Skeletal muscle tissue (tissue), 4 donors: ENCODE measurements around the gene COL1A2. TPM values are rescaled to one million over a fixed set of nuclear protein-coding genes. Genes with fewer than 3 reads are reported as not detected.

Experiments used
- H3K27ac ChIP-seq: one replicate; pipeline ENCODE4 v1.7.0; 2013; ENCODE audit warnings: mild to moderate bottlenecking, low read depth, low read length, inconsistent platforms
- H3K27me3 ChIP-seq, 3 donors: one replicate each; pipeline ENCODE4 v1.7.0; 2013; ENCODE audit warnings: low read length in 3 of 3; ENCODE audit not compliant: control insufficient read depth in 3 of 3, insufficient read depth in 3 of 3
- H3K36me3 ChIP-seq, 3 donors: one replicate each; pipeline ENCODE4 v1.7.0; 2013; ENCODE audit warnings: low read length in 3 of 3; ENCODE audit not compliant: control insufficient read depth in 3 of 3, insufficient read depth in 3 of 3
- H3K4me1 ChIP-seq, 3 donors: one replicate each; pipeline ENCODE4 v1.7.0; 2013; ENCODE audit warnings: low read length in 3 of 3, mild to moderate bottlenecking in 3 of 3; ENCODE audit not compliant: control insufficient read depth in 3 of 3, insufficient read depth in 3 of 3
- H3K4me3 ChIP-seq, 3 donors: one replicate each; pipeline ENCODE4 v1.7.0; 2013; ENCODE audit warnings: low read length in 3 of 3
- H3K9ac ChIP-seq, 3 donors: one replicate each; pipeline ENCODE4 v1.7.0; 2013; ENCODE audit warnings: low read length in 3 of 3, mild to moderate bottlenecking in 3 of 3, moderate library complexity in 2 of 3, low read depth in 1 of 3
- H3K9me3 ChIP-seq, 3 donors: one replicate each; pipeline ENCODE4 v1.7.0; 2013; ENCODE audit warnings: low read length in 3 of 3; ENCODE audit not compliant: control insufficient read depth in 3 of 3
- total RNA-seq: library from RNA; depleted of rRNA; stranded (reverse); fragments of >200 nt; gene quantifications from one replicate; pipeline ENCODE4 v1.2.3, GENCODE V29; 2014
- donor health status: Osteomylitis.

COL1A2 gene
- total RNA-seq, 1 donor from 2014 or later, result 6,663 TPM

DNA sequence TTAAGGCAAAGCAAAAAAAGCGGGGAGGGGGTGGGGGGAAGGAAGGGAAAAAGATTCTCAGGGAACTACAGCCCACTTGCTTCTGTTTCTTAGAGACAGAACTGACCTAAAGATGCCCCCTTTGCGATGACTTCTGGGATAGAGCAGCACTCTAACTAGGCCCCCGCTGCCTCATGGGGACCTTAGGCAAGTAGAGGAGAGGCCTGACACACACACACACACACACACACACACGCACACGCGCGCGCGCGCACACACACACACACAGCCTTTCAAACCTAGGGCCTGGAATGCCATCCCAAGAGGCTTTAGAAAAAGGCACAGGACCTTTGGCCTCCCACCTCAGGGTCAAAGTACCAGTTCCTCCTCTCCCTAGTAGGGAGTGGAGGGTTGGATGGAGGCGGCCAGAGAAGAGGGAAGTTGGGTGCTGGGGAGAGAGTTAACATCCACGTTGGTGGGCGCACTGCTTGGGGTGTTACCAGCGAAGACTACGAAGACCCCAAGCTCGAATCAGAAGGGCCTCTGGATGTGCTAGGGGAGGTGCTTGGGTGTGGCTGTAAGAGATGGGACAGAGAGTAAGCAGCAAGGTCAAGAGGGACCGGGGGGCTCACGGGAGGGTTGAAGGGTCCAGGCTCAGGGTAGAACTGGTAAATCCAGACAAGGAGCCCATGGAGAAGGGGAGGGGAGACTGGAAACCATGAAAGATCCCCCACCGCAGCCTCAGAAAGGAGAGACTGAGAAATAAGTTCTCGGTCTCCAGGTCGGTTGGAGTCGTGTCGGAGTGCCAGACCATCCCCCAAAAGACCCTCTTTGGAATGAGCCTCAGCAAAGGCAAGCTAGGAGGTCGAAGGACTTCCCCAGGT, 1.2 kb upstream of the COL1A2 start:
- no peaks in the 10 kb centered on the region for H3K36me3 ChIP-seq
- peaks cover 6 to 16% (median 12%) of the 10 kb centered on the region in 3 donors for H3K27me3 ChIP-seq
- H3K4me3 ChIP-seq, result peak overlapping the region in 1 of 3 donors; percentile 41
- H3K4me1 ChIP-seq, result peaks cover 0 to 8% (median 0%) of the 10 kb centered on the region in 3 donors
- peak overlapping the region; percentile 80 for H3K27ac ChIP-seq
- no peaks in the 10 kb centered on the region for H3K9me3 ChIP-seq
- peak overlapping the region in 2 of 3 donors; percentile 41 to 57 for H3K9ac ChIP-seq

- Histone ChIP-seq H3K4me3 (peak overlapping the region in 1 of 3 donors; percentile 91), H3K9ac (peak overlapping the region; percentile 41 to 79 (median 57)), H3K36me3 (no peaks in the 10 kb centered on the region), H3K9me3 (no peaks in the 10 kb centered on the region), H3K27me3 (peaks cover 6 to 16% (median 12%) of the 10 kb centered on the region in 3 donors), H3K4me1 (peaks cover 0 to 8% (median 0%) of the 10 kb centered on the region in 3 donors), H3K27ac (peak overlapping the region; percentile 80)
These were observed 622 bp upstream of the COL1A2 start for GRCh38 chr7:94394109-94394436.

- Histone ChIP-seq H3K27me3 (peaks cover 6 to 16% (median 12%) of the 10 kb centered on the region in 3 donors), H3K9me3 (no peaks in the 10 kb centered on the region), H3K4me1 (peaks cover 0 to 15% (median 0%) of the 10 kb centered on the region in 3 donors), H3K9ac (peak overlapping the region; percentile 62 to 89 (median 79)), H3K36me3 (no peaks in the 10 kb centered on the region), H3K27ac (peak overlapping the region; percentile 81), H3K4me3 (peak overlapping the region; percentile 64 to 91 (median 75))
These were observed 694 bp downstream of the COL1A2 start for GRCh38 chr7:94395141-94396036.

DNA sequence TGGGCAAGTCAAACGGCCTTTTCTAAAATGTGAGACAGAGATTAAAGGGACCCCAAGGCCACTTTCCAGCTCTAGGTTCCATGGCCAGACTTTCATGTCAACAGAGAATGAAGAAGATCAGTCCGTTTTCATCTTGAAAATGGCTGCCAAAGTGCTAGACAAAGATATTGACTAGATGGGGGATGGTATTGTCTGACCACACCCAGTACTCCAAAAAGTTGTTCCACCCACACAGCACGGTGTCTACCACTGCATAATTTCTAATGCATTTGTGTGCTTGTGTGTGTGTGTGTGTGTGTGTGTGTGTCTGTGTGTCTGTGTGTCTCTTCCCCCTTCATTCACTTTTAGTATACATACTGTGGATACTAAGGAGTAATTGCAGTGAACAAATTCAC, 1.3 kb downstream of the COL1A2 start:
- peak overlapping the region; percentile 53 to 91 (median 75) for H3K4me3 ChIP-seq
- H3K9me3 ChIP-seq, result no peaks in the 10 kb centered on the region
- H3K27me3 ChIP-seq, result peaks cover 6 to 16% (median 12%) of the 10 kb centered on the region in 3 donors
- no peaks in the 10 kb centered on the region for H3K36me3 ChIP-seq
- H3K27ac ChIP-seq, result peak overlapping the region; percentile 81
- peak overlapping the region; percentile 9 to 89 (median 42) for H3K9ac ChIP-seq
- peaks cover 0 to 18% (median 0%) of the 10 kb centered on the region in 3 donors for H3K4me1 ChIP-seq

GRCh38 chr7:94396596-94396995, 1.9 kb downstream of the COL1A2 start:
- H3K4me3 ChIP-seq, result peak overlapping the region; percentile 53 to 91 (median 75)
- no peaks in the 10 kb centered on the region for H3K36me3 ChIP-seq
- H3K27ac ChIP-seq, result peak overlapping the region; percentile 81
- H3K9ac ChIP-seq, result peak overlapping the region in 1 of 3 donors; percentile 37
- peaks cover 6 to 16% (median 12%) of the 10 kb centered on the region in 3 donors for H3K27me3 ChIP-seq
- H3K9me3 ChIP-seq, result no peaks in the 10 kb centered on the region
- H3K4me1 ChIP-seq, result peaks cover 0 to 18% (median 0%) of the 10 kb centered on the region in 3 donors

DNA sequence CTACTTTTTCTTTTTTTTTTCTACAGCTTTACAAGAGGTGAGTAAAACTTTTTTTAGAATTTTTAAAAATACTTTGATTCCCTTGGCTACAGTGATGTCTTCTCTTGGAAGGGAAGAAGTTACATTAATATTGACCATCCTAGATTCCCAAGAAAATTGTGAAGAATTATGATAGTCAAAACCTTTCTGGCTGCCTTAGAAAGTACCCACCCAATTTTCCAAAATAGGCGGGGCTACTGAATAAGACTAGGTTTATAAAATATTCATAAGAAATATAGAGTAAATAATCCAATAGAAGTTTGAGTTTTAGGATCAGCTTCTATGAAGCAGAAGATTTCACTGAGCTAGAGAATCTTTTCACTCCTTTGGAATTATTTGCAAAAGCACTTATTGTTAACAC, 3.0 kb downstream of the COL1A2 start:
- Histone ChIP-seq H3K9me3 (no peaks in the 10 kb centered on the region), H3K36me3 (peaks cover 0 to 2% (median 0%) of the 10 kb centered on the region in 3 donors), H3K4me3 (peak overlapping the region in 1 of 3 donors; percentile 20), H3K27ac (no peak overlapping the region), H3K9ac (no peak overlapping the region), H3K4me1 (peaks cover 0 to 21% (median 0%) of the 10 kb centered on the region in 3 donors), H3K27me3 (peaks cover 6 to 16% (median 12%) of the 10 kb centered on the region in 3 donors)

DNA sequence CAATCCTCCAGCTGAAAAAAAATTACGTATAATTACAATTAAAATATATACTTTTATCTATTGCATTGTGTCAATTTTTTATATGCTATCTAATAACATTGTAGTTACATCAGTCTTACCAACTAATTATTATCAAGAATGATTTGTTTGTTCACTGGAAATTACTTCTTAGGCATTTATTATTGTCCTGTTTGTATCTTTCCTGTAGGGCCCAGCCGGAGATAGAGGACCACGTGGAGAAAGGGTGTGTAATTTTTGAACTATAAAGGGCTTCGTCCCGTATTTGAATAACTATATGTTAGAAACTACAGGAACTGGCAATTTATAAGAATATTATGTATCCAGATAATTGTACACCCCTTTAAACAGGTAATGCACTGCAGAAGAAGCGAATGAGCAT, 4.1 kb downstream of the COL1A2 start:
- Histone ChIP-seq H3K4me3 (peak overlapping the region in 1 of 3 donors; percentile 45), H3K27me3 (peaks cover 1 to 12% (median 10%) of the 10 kb centered on the region in 3 donors), H3K4me1 (peaks cover 0 to 17% (median 0%) of the 10 kb centered on the region in 3 donors), H3K36me3 (peaks cover 0 to 4% (median 0%) of the 10 kb centered on the region in 3 donors), H3K9ac (no peak overlapping the region), H3K27ac (no peak overlapping the region), H3K9me3 (no peaks in the 10 kb centered on the region)

- peaks cover 0 to 6% (median 3%) of the 10 kb centered on the region in 3 donors for H3K27me3 ChIP-seq
- peaks cover 0 to 12% (median 0%) of the 10 kb centered on the region in 3 donors for H3K4me1 ChIP-seq
- no peak overlapping the region for H3K9ac ChIP-seq
- no peaks in the 10 kb centered on the region for H3K9me3 ChIP-seq
- no peak overlapping the region for H3K4me3 ChIP-seq
- no peak overlapping the region for H3K27ac ChIP-seq
- peaks cover 0 to 9% (median 0%) of the 10 kb centered on the region in 3 donors for H3K36me3 ChIP-seq
These were observed 5.3 kb downstream of the COL1A2 start for GRCh38 chr7:94400022-94400421.

DNA sequence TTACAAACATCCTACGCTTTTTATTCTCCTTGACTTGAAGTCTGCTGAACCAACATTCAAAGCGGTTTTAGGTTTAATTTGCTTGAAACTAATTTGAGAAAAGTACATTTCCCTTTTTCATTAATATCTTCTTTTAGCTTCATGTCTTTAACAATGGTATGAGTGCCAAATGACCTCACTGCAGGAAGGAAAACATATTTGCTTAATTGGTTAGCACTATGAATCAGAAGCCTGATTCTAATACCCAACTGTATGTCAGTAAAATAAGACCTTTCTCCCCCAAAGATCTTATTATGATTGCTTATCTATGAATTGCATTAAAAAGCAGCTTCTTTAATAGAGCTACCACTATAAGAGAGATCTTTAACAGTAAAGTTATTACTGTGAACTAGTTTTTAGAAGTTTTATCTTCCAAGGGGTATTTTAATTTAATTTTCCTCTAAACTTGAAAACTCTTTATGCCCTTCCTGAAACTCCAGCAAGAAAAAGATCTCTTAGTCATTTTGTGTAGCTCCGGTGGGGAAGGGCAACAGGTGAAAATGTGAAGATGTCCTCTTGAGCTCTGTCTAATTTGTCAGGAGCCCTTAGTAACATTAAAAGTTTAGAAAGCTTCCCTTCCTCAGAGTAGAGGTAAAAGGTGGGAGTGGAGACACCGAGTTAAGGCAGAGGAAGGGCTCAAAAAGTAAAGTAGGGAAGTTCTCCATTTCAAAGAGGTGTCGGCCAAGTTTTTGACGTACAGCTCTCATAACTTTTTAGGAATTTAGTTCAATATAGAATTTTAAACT, 6.1 kb downstream of the COL1A2 start:
- Histone ChIP-seq H3K9me3 (no peaks in the 10 kb centered on the region), H3K4me3 (no peak overlapping the region), H3K9ac (no peak overlapping the region), H3K4me1 (peaks cover 0 to 12% (median 0%) of the 10 kb centered on the region in 3 donors), H3K27me3 (peaks cover 0 to 2% (median 0%) of the 10 kb centered on the region in 3 donors), H3K27ac (no peak overlapping the region), H3K36me3 (peaks cover 0 to 10% (median 0%) of the 10 kb centered on the region in 3 donors)
